GM12892 (cell line): ENCODE measurements around the gene TXNL1.

ENCODE experiments used
- POLR2A ChIP-seq: IDR thresholded peaks from 2 replicates; pipeline ENCODE4 v1.6.1; 2011; ENCODE audit warnings: low read depth, low read length, control low read depth
- POLR2AphosphoS5 ChIP-seq: IDR thresholded peaks from 2 replicates; pipeline ENCODE4 v1.6.1; 2011; ENCODE audit warnings: low read depth, low read length, control low read depth
- TAF1 ChIP-seq: IDR thresholded peaks from 2 replicates; pipeline ENCODE4 v1.6.1; 2011; ENCODE audit warnings: low read depth, mild to moderate bottlenecking, control low read depth, low read length, borderline replicate concordance

DNA sequence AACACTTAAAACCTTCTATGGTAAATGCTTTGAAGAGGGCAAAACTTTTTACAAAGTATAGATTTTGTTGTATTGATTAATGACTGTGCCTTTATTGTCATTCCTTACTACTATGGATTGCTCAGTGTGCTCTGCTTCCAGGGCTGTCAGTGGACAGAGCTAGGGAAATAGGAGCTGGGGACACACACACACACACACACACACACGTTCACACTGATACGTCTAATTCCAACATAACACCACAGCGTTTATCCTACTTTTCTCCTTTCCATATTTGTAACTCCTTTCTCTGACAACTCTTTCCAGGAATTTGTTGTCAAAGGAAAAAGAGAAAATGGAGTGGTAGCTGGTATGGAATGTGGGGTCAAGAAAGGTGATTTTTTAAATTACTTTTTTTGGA lies 34.6 kb upstream of the TXNL1 start:
- no peak for TF ChIP-seq POLR2AphosphoS5
- no peak for TF ChIP-seq POLR2A
- no peak for TF ChIP-seq TAF1
